ENCODE results near the gene WAPL.

The WAPL gene

DNA sequence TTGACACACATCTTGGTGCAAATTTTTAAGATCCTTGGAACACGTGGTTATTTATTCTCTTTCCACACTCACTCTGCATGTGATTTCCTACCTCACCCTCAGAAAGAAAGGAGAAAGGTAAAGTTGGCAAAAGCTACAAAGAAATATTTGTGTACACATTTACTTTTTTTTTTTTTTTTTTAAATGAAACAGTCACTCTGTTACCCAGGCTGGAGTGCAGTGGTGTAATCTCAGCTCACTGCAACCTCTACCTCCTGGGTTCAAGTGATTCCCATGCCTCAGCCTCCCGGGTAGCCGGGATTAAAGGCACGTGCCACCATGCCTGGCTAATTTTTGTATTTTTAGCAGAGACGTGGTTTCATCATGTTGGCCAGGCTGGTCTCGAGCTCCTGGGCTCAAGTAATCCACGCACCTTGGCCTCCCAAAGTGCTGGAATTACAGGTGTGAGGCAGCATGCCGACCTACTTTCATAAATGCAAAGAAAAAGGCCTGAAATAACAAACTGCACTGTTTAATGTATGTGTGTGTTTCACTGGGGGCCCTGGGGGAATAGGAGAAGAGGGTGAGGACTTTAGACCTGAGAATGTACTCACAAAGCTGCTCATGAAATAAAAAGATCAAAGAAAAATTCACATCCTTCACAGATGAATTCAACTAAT is 83.4 kb downstream of the WAPL start:
- no peaks in the 10 kb centered on the region for H3K4me1 ChIP-seq (ENCODE audit: control insufficient read depth, low read length)
- peaks cover 83% of the 10 kb centered on the region for H3K36me3 ChIP-seq (ENCODE audit: control insufficient read depth, low read length)
- no peaks in the 10 kb centered on the region for H3K27me3 ChIP-seq (ENCODE audit: control insufficient read depth, low read length)
- no peaks in the 10 kb centered on the region for H4K20me1 ChIP-seq (ENCODE audit: control insufficient read depth, insufficient read depth, low read depth, low read length)
- H3K4me2 ChIP-seq (ENCODE audit: low read length): no peak overlapping the region
- TF ChIP-seq, protein P1, sequence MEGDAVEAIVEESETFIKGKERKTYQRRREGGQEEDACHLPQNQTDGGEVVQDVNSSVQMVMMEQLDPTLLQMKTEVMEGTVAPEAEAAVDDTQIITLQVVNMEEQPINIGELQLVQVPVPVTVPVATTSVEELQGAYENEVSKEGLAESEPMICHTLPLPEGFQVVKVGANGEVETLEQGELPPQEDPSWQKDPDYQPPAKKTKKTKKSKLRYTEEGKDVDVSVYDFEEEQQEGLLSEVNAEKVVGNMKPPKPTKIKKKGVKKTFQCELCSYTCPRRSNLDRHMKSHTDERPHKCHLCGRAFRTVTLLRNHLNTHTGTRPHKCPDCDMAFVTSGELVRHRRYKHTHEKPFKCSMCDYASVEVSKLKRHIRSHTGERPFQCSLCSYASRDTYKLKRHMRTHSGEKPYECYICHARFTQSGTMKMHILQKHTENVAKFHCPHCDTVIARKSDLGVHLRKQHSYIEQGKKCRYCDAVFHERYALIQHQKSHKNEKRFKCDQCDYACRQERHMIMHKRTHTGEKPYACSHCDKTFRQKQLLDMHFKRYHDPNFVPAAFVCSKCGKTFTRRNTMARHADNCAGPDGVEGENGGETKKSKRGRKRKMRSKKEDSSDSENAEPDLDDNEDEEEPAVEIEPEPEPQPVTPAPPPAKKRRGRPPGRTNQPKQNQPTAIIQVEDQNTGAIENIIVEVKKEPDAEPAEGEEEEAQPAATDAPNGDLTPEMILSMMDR (IDR thresholded peaks at IDR 0.05; ENCODE audit: low read depth, low read length, poor library complexity, severe bottlenecking): no peak
- no peak for TF ChIP-seq EZH2phosphoT487 (IDR thresholded peaks at IDR 0.05; ENCODE audit: borderline replicate concordance, low read length)
- H3K27ac ChIP-seq (ENCODE audit: low read depth, low read length): no peak overlapping the region
- no peaks in the 10 kb centered on the region for H3K9me2 ChIP-seq (replicated peaks; ENCODE audit: control insufficient read depth, low read length)
- H3K4me3 ChIP-seq (ENCODE audit: low read length): no peak overlapping the region
- peaks cover 22% of the 10 kb centered on the region; the same call in 1 of the 2 replicates for H3F3A ChIP-seq (ENCODE audit: control insufficient read depth, insufficient read depth)
- H3K79me2 ChIP-seq (ENCODE audit: control insufficient read depth, low read length): no peaks in the 10 kb centered on the region
- no peaks in the 10 kb centered on the region for H3K9me3 ChIP-seq (ENCODE audit: control insufficient read depth, insufficient read depth, low read length)

DNA sequence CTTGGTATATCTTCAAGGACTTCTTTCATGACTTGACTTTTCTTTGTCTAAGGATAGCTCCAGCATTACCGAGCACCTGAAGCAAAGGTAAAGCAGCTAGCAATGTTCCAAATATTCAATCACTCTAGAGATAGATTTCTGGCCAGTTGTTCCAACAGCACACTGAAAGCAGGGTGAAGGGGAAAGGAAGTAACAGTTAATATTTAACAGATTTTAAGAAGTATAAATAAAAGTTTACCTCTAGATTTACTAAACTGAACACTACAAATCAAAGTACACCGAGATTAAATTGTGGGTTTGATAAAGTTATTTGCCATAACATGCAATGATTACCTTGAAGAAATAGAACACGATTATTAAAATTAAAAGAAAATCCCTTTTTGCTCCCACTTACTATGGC is 84.1 kb downstream of the WAPL start:
- H3K4me3 ChIP-seq (ENCODE audit: low read length): no peak overlapping the region
- TF ChIP-seq, protein P1 (IDR thresholded peaks at IDR 0.05; ENCODE audit: low read depth, low read length, poor library complexity, severe bottlenecking): no peak
- TF ChIP-seq EZH2phosphoT487 (IDR thresholded peaks at IDR 0.05; ENCODE audit: borderline replicate concordance, low read length): no peak
- H3K9me3 ChIP-seq (ENCODE audit: control insufficient read depth, insufficient read depth, low read length): no peaks in the 10 kb centered on the region
- peaks cover 75% of the 10 kb centered on the region for H3K36me3 ChIP-seq (ENCODE audit: control insufficient read depth, low read length)
- no peaks in the 10 kb centered on the region for H3K27me3 ChIP-seq (ENCODE audit: control insufficient read depth, low read length)
- peaks cover 29% of the 10 kb centered on the region for H3F3A ChIP-seq (ENCODE audit: control insufficient read depth, insufficient read depth)
- no peaks in the 10 kb centered on the region for H3K4me1 ChIP-seq (ENCODE audit: control insufficient read depth, low read length)
- H3K27ac ChIP-seq (ENCODE audit: low read depth, low read length): no peak overlapping the region
- H3K9me2 ChIP-seq (replicated peaks; ENCODE audit: control insufficient read depth, low read length): no peaks in the 10 kb centered on the region
- no peaks in the 10 kb centered on the region for H4K20me1 ChIP-seq (ENCODE audit: control insufficient read depth, insufficient read depth, low read depth, low read length)
- H3K4me2 ChIP-seq (ENCODE audit: low read length): no peak overlapping the region
- H3K79me2 ChIP-seq (ENCODE audit: control insufficient read depth, low read length): no peaks in the 10 kb centered on the region

DNA sequence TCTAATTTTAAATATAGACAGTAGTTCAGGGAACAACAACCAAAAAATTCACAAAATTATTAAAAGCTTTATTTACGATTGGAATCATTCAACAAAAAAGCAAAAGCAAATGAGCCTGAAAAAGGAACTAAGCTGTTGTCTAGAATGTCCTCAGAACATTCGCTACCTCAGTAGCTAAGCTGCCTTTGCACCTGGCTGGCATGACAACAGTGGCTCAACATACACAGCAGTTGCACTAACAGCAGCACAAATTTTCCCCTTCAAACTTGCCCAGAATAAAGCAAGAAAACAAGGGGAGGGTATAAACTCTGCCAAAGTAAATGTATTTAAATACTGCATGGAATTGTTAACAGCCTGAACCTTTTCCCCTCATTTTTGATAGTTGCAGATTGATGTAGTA is 84.6 kb downstream of the WAPL start:
- TF ChIP-seq, protein P1 (IDR thresholded peaks at IDR 0.05; ENCODE audit: low read depth, low read length, poor library complexity, severe bottlenecking): no peak
- Histone ChIP-seq H3K36me3 (ENCODE audit: control insufficient read depth, low read length) (peaks cover 72% of the 10 kb centered on the region), H3K79me2 (ENCODE audit: control insufficient read depth, low read length) (no peaks in the 10 kb centered on the region), H4K20me1 (ENCODE audit: control insufficient read depth, insufficient read depth, low read depth, low read length) (no peaks in the 10 kb centered on the region), H3K9me2 (replicated peaks; ENCODE audit: control insufficient read depth, low read length) (no peaks in the 10 kb centered on the region), H3K4me1 (ENCODE audit: control insufficient read depth, low read length) (no peaks in the 10 kb centered on the region), H3K27ac (ENCODE audit: low read depth, low read length) (no peak overlapping the region), H3K9me3 (ENCODE audit: control insufficient read depth, insufficient read depth, low read length) (no peaks in the 10 kb centered on the region), H3F3A (ENCODE audit: control insufficient read depth, insufficient read depth) (peaks cover 33% of the 10 kb centered on the region), H3K4me2 (ENCODE audit: low read length) (no peak overlapping the region), H3K27me3 (ENCODE audit: control insufficient read depth, low read length) (no peaks in the 10 kb centered on the region), H3K4me3 (ENCODE audit: low read length) (no peak overlapping the region)

Data from DOHH2 (cell line).